ENCODE results near the gene PTPRE.

- TF ChIP-seq POLR2AphosphoS5 (IDR thresholded peaks at IDR 0.05; ENCODE audit: low read depth, low read length) (no peak), POLR2A (IDR thresholded peaks at IDR 0.05; ENCODE audit: low read depth, low read length) (no peak)
Observed at GRCh38 chr10:127986531-127987466, 79.9 kb downstream of the PTPRE start.
